ENCODE data around the gene INTS2.
"Not testable (repeated sequence)": the region's sequence is repeated elsewhere in the genome, so short reads cannot be mapped to it uniquely, and the experiment has no call there.

The INTS2 gene

DNA sequence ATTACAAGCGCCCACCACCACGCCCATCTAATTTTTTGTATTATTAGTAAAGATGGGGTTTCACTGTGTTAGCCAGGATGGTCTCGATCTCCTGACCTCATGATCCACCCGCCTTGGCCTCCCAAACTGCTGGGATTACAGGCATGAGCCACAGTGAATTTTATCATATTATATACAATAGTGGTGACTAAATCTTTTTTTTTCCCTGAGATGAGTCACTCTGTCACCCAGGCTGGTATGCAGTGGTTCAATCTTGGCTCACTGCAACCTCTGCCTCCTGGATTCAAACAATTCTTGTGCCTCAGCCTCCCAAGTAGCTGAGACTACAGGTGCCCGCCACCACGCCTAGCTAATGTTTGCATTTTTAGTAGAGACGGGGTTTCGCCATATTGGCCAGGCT is 41.9 kb downstream of the INTS2 start:
- not testable (repeated sequence) for DNase-seq

- no peak for DNase-seq
Measured at GRCh38 chr17:61884864-61885263, 42.9 kb downstream of the INTS2 start.

- no peak for DNase-seq
Measured at GRCh38 chr17:61880589-61881102, 47.1 kb downstream of the INTS2 start.

GRCh38 chr17:61878984-61879612 is 48.7 kb downstream of the INTS2 start:
- no peak for DNase-seq

DNA sequence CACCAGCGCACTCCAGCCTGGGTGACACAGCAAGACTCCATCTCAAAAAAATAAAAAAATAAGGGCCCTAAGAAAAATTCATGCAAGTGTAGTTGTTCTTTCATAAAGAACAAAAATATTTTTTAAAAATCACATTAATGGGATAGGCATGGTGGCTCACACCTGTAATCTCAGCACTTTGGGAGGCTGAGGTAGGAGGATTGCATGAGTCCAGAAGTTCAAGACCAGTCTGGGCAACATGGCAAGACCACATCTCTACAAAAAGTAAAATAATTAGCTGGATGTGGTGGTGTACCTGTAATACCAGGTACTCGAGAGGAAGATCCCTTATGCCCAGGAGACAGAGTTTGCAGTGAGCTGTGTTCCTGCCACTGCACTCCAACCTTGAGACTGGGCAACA is 49.3 kb downstream of the INTS2 start:
- no peak for DNase-seq

DNA sequence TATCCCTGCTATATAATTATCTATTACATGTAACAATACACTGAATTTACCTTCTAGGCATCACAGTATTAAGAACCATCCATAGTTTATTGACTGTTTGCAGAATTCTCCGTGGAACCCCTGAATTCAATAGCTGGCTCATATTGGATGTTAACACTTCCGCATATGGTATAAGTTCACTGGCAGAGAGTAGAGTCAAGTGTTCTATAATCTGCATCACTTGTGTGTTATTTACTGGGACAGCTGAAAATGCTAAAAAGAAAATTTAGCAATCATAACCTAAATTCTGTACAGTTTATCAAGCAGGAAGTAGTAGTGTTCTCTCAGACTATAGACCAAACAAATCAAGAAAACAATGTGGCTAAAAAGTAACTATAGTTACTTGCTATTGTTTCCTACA is 49.9 kb downstream of the INTS2 start:
- DNase-seq = no peak

DNA sequence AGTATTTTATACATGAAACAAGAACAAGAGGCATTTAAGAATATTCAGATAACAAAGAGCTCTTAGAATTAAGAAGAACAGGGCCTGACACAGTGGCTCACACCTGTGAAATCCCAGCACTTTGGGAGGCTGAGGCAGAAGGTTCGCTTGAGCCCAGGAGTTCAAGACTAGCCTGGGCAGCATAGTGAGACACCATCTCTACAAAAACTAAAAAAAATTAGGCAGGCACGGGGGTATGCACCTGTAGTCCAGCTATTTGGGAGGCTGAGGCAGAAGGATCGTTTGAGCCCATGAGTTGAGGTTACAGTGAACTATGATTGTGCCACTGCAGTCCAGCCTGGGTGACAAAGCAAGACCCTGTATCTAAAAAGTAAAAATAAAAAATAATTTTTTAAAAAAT is 52.0 kb downstream of the INTS2 start:
- DNase-seq = no peak

DNA sequence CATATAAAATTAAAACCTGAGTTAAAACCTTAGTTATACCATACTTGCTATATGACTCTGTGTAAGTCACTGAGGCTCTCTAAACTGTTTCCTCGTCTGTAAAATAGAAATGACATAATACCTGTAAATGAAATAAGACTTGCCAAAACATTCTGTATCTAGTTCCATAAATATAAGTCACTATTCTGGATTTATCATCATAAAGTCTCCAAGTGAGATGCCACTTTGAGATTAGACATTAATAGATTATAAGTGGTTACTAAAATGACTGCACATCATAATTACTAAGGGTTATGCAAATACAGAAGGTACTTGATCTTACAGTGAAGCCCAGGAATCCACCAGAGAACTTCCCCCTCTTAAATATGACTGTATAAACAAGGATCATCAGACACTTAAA is 52.5 kb downstream of the INTS2 start:
- no peak for DNase-seq

DNA sequence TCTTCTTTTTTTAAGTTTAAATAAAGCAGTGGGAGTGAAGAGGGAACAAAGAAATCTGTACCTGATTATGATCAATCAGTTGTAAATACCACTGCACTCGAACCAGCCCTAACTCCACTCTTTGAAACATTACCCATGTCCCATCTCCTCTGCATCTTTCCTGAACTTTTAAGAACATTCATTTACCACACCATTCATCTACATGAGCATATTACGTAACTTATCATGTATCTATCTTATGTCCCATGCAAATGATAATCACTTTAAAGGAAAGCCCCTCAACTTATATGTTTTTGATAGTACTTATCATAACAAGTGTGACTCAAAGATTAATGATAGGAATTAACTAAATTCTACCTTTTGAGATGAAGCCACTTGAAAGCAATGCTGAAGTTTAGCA is 53.7 kb downstream of the INTS2 start:
- DNase-seq = no peak

DNA sequence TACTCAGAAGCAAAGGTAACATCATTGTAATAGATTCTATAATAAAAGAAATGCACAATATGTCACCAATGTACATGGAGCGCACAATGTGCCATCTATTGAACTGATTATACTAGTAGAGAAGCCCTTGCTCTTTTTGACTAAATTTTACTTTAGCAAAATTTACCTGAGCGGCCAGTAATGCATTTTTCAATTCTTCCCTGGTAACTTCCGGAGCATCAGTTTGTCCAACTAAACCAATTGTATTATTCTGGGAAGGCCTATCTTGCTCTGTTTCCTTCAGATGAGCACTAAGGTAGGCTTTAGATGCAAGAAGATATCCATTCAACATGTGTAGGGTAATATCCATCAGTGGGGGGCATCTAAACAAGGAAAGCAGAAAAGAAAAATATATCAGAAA is 55.7 kb downstream of the INTS2 start:
- DNase-seq = no peak

- no peak for DNase-seq
Measured at GRCh38 chr17:61869138-61869537, 58.6 kb downstream of the INTS2 start.

GRCh38 chr17:61868074-61868473 is 59.7 kb downstream of the INTS2 start:
- DNase-seq = no peak

DNA sequence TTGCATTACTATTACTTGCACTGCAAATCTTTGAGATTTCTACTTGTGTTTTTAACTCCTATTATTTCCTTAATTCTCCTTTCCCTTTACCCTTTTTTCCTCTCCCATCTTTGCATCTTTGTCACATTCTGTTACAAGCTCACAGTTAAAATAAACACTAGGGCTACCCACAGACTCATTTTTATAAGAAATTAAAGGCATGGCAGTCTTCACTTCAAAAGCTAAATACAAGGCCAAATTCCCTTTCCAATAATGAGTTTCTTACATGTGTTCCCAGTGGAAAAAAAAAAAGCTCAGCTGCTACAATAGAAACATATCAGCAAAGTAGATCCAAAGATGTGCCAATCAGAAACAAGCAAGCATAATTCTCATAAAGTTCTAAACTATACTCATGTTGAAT is 60.7 kb downstream of the INTS2 start:
- DNase-seq = no peak

- DNase-seq = no peak
Measured at GRCh38 chr17:61863801-61864126, 64.0 kb downstream of the INTS2 start.

- DNase-seq = peak; percentile 89
Measured at GRCh38 chr17:61862975-61863800, 64.6 kb downstream of the INTS2 start, which contains the start of gene BRIP1. Gene BRIP1, minus strand, starts transcription at chr17:61863528. Its CDS starts 1,989 bp downstream, at chr17:61861539.

DNA sequence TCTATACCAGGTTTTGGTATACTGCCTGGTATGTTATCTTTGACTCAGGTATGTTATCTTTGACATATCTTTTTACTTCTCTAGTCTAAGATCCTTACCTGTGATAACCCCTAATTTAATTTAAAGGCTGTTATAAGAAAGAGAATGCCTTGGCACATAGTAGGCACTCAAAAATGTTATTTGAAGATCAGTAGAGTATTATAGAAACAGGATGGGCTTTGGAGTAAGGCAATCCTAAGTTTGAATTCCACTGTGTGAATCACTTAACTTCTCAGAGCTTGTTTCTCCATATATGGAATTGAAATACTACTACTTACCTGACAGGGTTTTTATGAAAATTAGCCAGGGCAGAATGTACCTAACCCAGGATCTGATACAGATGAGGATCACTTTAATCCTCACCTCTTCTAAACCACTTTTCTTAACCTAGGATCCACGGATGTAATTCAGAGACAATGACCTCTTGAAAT is 65.6 kb downstream of the INTS2 start:
- no peak for DNase-seq

- not testable (repeated sequence) for DNase-seq
Measured at GRCh38 chr17:61860397-61860796, 67.4 kb downstream of the INTS2 start.

GRCh38 chr17:61856035-61856434 is 71.7 kb downstream of the INTS2 start:
- DNase-seq = no peak

GRCh38 chr17:61852857-61853256 is 74.9 kb downstream of the INTS2 start:
- no peak for DNase-seq

DNA sequence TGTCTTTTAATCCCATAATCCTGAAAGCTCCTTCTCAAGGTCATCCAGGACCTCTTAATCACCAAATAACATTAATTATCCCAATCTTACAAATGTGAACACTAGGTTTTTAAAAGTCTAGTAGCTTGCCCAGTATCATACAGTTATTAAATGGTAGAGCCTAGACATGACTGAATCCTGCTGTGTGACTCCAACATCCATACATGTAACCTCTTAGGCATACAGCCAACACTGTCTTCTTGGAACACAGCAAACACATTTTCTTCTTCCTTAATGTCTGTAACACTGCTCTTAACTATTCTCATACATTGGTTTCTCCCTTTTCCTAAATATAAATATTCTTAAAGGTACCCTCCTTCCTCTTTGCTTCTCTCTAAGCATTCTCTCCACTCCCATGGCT is 78.1 kb downstream of the INTS2 start:
- no peak for DNase-seq

GRCh38 chr17:61848896-61849295 is 78.9 kb downstream of the INTS2 start:
- no peak for DNase-seq

- no peak for DNase-seq
Measured at GRCh38 chr17:61848247-61848646, 79.5 kb downstream of the INTS2 start.

- DNase-seq = no peak
Measured at GRCh38 chr17:61847659-61848058, 80.1 kb downstream of the INTS2 start.

DNA sequence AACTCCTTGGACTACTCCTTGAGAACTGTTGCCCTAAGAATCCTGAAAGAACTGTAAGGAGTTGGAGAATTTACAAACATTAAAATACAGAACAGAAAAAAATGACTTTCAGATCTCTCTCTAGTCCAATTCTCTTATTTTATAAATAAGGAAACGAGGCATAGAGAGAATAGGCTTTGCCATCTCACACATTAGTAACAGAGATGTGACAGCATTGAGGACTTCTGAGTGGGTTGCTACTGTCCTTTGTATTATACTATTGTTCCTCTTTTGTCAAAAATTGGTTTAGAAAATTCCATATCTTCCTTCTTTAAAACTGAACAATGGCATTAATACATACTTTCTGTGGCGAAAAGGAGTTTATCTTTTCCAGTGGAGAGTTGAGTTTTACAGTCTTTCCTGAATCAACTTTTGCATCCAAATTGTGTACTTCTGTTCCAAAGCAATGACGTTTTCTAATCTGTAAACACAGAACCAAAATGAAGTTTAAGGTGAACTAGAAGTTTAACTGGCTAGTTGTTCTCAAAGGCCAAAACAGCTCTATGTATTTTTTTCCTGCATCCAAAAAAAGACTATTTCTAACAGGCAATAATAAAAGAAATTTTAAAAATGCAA is 80.9 kb downstream of the INTS2 start:
- no peak for DNase-seq
